Naive thymus-derived CD4-positive, alpha-beta T cell (primary cell): ENCODE measurements around the gene SETX. TPM values are rescaled to one million over a fixed set of nuclear protein-coding genes. Genes with fewer than 3 reads are reported as not detected.

Source experiments
- ATAC-seq: fragments of 150-1000 bp; cut with Tn5 transposase; 2 replicates; pipeline ENCODE4 v1.10.0; 2021; ENCODE audit warnings: mild to moderate bottlenecking, moderate library complexity
- CTCF ChIA-PET: fragments of 350-600 bp; sonication (Branson Sonifier 250); formaldehyde crosslinking; loops from one replicate; lab custom pipeline; 2021; ENCODE audit warnings: antibody characterized with exemption; lab: Charles Lee
- POLR2A ChIA-PET: fragments of 350-600 bp; sonication (Branson Sonifier 250); formaldehyde crosslinking; loops from one replicate; lab custom pipeline; 2021; ENCODE audit warnings: antibody characterized with exemption, inconsistent platforms; lab: Charles Lee
- DNase-seq, 9 donors: peaks; one replicate each; pipeline versions ENCODE4 v3.0.0 to v3.0.0-alpha.2; 2020 to 2022; ENCODE audit warnings: mixed read lengths in 1 of 9
- H3K27ac ChIP-seq: one replicate; pipeline ENCODE4 v1.7.0; 2013; ENCODE audit warnings: mild to moderate bottlenecking, low read depth, low read length, moderate library complexity
- H3K27me3 ChIP-seq, 2 donors: one replicate each; pipeline ENCODE4 v1.7.0; 2013; ENCODE audit warnings: low read length in 2 of 2, mild to moderate bottlenecking in 2 of 2, moderate library complexity in 2 of 2; ENCODE audit not compliant: control insufficient read depth in 2 of 2, insufficient read depth in 2 of 2
- H3K36me3 ChIP-seq, 3 experiments: 1 replicate in 2 of 3; 2 replicates in 1 of 3; pipeline ENCODE4 v1.7.0; 2013; ENCODE audit warnings: low read length in 3 of 3, mild to moderate bottlenecking in 3 of 3, moderate library complexity in 1 of 3; ENCODE audit not compliant: insufficient read depth in 3 of 3, control insufficient read depth in 2 of 3
- H3K4me1 ChIP-seq, 2 donors: one replicate each; pipeline ENCODE4 v1.7.0; 2013; ENCODE audit warnings: low read length in 2 of 2, mild to moderate bottlenecking in 2 of 2, moderate library complexity in 1 of 2; ENCODE audit not compliant: control insufficient read depth in 2 of 2, insufficient read depth in 2 of 2
- H3K4me3 ChIP-seq: 2 replicates; pipeline ENCODE4 v1.7.0; 2013; ENCODE audit warnings: mild to moderate bottlenecking, low read length
- H3K9me3 ChIP-seq, 3 experiments: 1 replicate in 2 of 3; 2 replicates in 1 of 3; pipeline ENCODE4 v1.7.0; 2013; ENCODE audit warnings: low read length in 3 of 3; ENCODE audit not compliant: control insufficient read depth in 2 of 3
- H3K27ac Mint-ChIP-seq, 9 donors: one replicate each; pipeline ENCODE4 v1.8.0; 2020 to 2022; ENCODE audit warnings: mixed read lengths in 9 of 9, mild to moderate bottlenecking in 8 of 9, moderate library complexity in 5 of 9, inconsistent platforms in 2 of 9
- H3K27me3 Mint-ChIP-seq, 5 donors: one replicate each; pipeline ENCODE4 v1.8.0; 2021 to 2022; ENCODE audit warnings: mixed read lengths in 5 of 5, mild to moderate bottlenecking in 1 of 5
- H3K36me3 Mint-ChIP-seq, 5 donors: one replicate each; pipeline ENCODE4 v1.8.0; 2020 to 2022; ENCODE audit warnings: mixed read lengths in 5 of 5, mild to moderate bottlenecking in 3 of 5, inconsistent platforms in 1 of 5
- H3K4me1 Mint-ChIP-seq, 7 donors: one replicate each; pipeline ENCODE4 v1.8.0; 2020 to 2022; ENCODE audit warnings: mixed read lengths in 7 of 7, mild to moderate bottlenecking in 3 of 7, inconsistent platforms in 1 of 7
- H3K4me3 Mint-ChIP-seq, 10 donors: one replicate each; pipeline ENCODE4 v1.8.0; 2020 to 2022; ENCODE audit warnings: mild to moderate bottlenecking in 10 of 10, mixed read lengths in 10 of 10, moderate library complexity in 6 of 10, inconsistent platforms in 2 of 10
- H3K9me3 Mint-ChIP-seq, 11 donors: one replicate each; pipeline ENCODE4 v1.8.0; 2020 to 2022; ENCODE audit warnings: mixed read lengths in 11 of 11, mild to moderate bottlenecking in 4 of 11, inconsistent platforms in 1 of 11, moderate library complexity in 1 of 11
- intact Hi-C, 2 donors: fragments of 100-400 bp; cut with micrococcal nuclease; formaldehyde crosslinking; loops; one replicate each; pipeline ENCODE4 v1.15.1; 2023
- polyA plus RNA-seq, 2 donors: library from polyadenylated mRNA; unstranded; fragments of 300-500 nt; fragmentation: Illumina TruSeq; gene quantifications; one replicate each; pipeline ENCODE4 v1.2.3, GENCODE V29; 2021
- total RNA-seq, 6 experiments: library from RNA in 5 of 6; stranded (reverse) in 5 of 6; gene quantifications; 1 replicate in 5 of 6; 2 replicates in 1 of 6; pipeline ENCODE4 v1.2.3 and lab custom pipeline; 2021 to 2026

Gene SETX
- total and polyA plus RNA-seq, 7 experiments from 2014 or later, result 29.0 to 83.2 (median 66.1) TPM

DNA sequence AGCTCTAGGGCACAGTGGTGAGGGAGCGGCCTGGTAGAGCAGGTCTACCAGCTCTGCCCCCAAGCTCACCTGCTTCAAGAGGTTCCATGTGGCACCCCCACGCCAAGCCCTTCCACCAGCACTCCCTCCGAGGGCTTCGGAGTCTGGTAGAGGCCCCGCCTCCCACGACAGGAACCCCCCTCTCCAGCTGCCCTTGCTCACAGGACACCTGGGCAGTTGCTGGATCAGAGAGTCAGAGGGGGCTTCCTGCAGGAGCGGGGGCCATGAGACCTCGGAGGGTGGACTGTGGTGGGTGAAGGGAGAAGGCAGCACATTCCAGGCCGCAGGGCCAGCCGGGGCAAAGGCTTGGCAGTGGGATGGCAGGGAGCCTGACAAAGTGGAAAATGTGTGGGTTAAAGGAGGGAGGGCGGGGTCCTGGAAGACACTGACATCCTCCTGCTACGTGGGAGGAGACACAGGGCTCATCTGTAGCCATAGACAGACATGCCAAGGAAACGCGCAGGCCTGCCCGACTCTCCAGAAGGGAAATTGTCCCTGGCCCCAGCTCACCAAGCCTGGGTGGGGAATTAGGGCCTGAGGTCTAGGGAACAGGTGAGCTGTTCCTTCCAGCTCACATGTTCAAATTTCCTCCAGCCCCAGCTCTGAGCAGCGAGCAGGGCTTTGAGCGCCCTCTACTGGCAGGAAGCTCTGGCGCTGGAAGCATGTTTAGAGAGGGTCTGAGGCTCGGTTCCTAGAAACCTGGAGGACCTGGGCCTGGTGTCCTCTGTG is 118.7 kb downstream of the SETX start:
- Histone ChIP-seq H3K4me1 (peaks cover 5 to 12% of the 10 kb centered on the region in 2 donors), H3K27ac (no peak overlapping the region), H3K4me3 (no peak overlapping the region), H3K9me3 (no peaks in the 10 kb centered on the region), H3K36me3 (no peaks in the 10 kb centered on the region), H3K27me3 (no peaks in the 10 kb centered on the region)
- ATAC-seq (no peak), DNase-seq (peak; percentile 55 to 82 (median 72))
- ChIA-PET POLR2A (interaction anchor here (1.1 kb wide), 1 partner anchor 23 kb away, joined by 4 read pairs; no protein-coding TSS in a partner anchor), CTCF (interaction anchor here (0.7 to 3.3 kb wide), 15 partner anchors 12 to 648 kb away, joined by 3 to 40 read pairs (median 4); no protein-coding TSS in a partner anchor)
- intact Hi-C loops, result loop anchor here (1.0 to 2.0 kb wide), 4 partner anchors 17 to 481 kb away; no protein-coding TSS in a partner anchor
- no peaks in the 10 kb centered on the region for H3K9me3 Mint-ChIP-seq
- no peak overlapping the region for H3K4me3 Mint-ChIP-seq
- peak overlapping the region in 3 of 9 donors; percentile 38 to 77 (median 59) for H3K27ac Mint-ChIP-seq
- H3K36me3 Mint-ChIP-seq, result no peaks in the 10 kb centered on the region
- H3K4me1 Mint-ChIP-seq, result peaks cover 0 to 16% (median 11%) of the 10 kb centered on the region in 7 donors
- no peaks in the 10 kb centered on the region for H3K27me3 Mint-ChIP-seq

DNA sequence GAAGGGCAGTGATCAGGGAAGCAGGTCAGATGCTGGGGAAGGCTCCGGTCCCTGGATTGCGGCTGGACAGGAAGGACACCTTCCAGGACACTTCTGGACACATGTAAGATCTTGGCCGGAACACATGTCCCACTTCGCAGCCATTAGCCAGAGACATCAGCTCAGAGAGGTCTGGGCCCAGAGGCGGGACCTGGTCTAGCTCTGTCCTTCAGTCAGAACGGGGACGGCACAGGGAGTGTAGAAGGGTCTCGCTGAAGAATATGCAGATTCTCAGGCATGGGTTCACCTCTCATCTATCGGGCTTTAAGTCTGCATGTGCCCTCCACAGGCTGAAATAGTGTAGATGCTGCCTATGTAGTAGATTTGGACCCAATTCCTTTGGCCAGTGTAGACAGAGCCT is 119.7 kb downstream of the SETX start:
- no peak overlapping the region for H3K4me3 ChIP-seq
- no peak overlapping the region for H3K27ac Mint-ChIP-seq

DNA sequence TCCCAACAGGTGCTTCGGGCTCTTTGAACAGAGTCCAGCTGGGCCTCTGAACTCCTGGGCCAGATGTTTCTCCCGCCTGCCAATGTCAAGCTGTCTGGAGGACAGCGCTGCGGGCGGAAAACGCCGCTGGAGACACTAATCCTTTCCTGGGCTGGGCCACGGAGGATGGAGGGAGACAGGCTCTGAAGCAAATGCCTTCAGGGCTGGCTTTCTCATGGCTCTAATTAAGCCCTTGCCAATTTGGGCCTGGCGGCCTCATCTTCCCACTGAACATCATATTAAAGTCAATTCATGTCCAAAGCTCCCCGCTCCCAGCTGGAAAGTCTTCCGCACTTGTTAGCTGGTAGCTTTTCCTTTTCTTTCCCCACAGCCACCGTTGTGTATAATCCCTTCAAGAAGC is 120.3 kb downstream of the SETX start:
- DNase-seq (no peak), ATAC-seq (no peak)
- no peaks in the 10 kb centered on the region for H3K36me3 ChIP-seq
- Mint-ChIP-seq H3K4me3 (no peak overlapping the region), H3K4me1 (peaks cover 0 to 11% (median 7%) of the 10 kb centered on the region in 7 donors), H3K36me3 (no peaks in the 10 kb centered on the region), H3K27ac (peak overlapping the region in 1 of 9 donors; percentile 55), H3K9me3 (no peaks in the 10 kb centered on the region), H3K27me3 (no peaks in the 10 kb centered on the region)
- no peaks in the 10 kb centered on the region for H3K9me3 ChIP-seq
- ChIA-PET POLR2A (no interaction called here), CTCF (interaction anchor here (0.8 to 3.3 kb wide), 2 partner anchors 65 to 1223 kb away, joined by 3 to 40 read pairs; no protein-coding TSS in a partner anchor)
- intact Hi-C loops, result no loop called here
- H3K4me1 ChIP-seq, result peaks cover 0 to 5% of the 10 kb centered on the region in 2 donors
- H3K27me3 ChIP-seq, result no peaks in the 10 kb centered on the region
- H3K4me3 ChIP-seq, result no peak overlapping the region
- H3K27ac ChIP-seq, result no peak overlapping the region

More for the DNA sequence above, 119.7 kb downstream of the SETX start:
- DNase-seq, result no peak
- Mint-ChIP-seq H3K4me1 (peaks cover 0 to 13% (median 11%) of the 10 kb centered on the region in 7 donors), H3K36me3 (no peaks in the 10 kb centered on the region), H3K9me3 (no peaks in the 10 kb centered on the region), H3K4me3 (no peak overlapping the region), H3K27me3 (no peaks in the 10 kb centered on the region)
- Histone ChIP-seq H3K27me3 (no peaks in the 10 kb centered on the region), H3K4me1 (peaks cover 0 to 7% of the 10 kb centered on the region in 2 donors), H3K27ac (no peak overlapping the region), H3K36me3 (no peaks in the 10 kb centered on the region), H3K9me3 (no peaks in the 10 kb centered on the region)
- no peak for ATAC-seq
- POLR2A ChIA-PET, result interaction anchor here (0.6 kb wide), 1 partner anchor 326 kb away, joined by 4 read pairs; no protein-coding TSS in a partner anchor
- CTCF ChIA-PET, result interaction anchor here (3.3 kb wide), 1 partner anchor 65 kb away, joined by 40 read pairs; no protein-coding TSS in a partner anchor
- intact Hi-C loops, result no loop called here

DNA sequence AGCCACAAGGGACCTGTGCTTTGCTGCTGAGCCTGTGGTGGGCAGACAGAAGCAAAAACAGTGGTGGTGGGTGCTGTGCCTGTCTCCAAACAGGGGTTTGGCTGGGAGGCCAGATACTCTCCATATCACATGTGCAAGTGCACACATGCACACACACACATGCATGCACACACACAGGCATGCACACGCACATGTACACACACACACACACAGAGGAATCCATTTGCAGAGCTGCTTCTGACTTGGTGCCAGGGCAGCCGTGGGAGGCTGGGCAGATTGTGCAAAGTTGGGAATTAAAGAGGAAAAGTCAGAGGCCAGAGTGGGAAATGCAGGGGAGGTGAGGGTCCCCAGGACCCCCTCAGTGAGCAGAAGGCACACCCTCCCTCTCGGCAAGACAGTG is 121.6 kb downstream of the SETX start:
- no peak for ATAC-seq
- no peaks in the 10 kb centered on the region for H3K36me3 Mint-ChIP-seq
- no peak overlapping the region for H3K4me3 Mint-ChIP-seq
- H3K27ac ChIP-seq, result no peak overlapping the region
- no peaks in the 10 kb centered on the region for H3K9me3 ChIP-seq
- no peaks in the 10 kb centered on the region for H3K36me3 ChIP-seq
- no peak for DNase-seq
- H3K4me3 ChIP-seq, result no peak overlapping the region
- POLR2A ChIA-PET, result no interaction called here
- intact Hi-C loops, result no loop called here
- no peak overlapping the region for H3K27ac Mint-ChIP-seq
- H3K27me3 Mint-ChIP-seq, result no peaks in the 10 kb centered on the region
- CTCF ChIA-PET, result interaction anchor here (0.9 kb wide), 1 partner anchor 63 kb away, joined by 3 read pairs; no protein-coding TSS in a partner anchor
- H3K4me1 ChIP-seq, result peaks cover 0 to 5% of the 10 kb centered on the region in 2 donors
- peaks cover 0 to 11% (median 7%) of the 10 kb centered on the region in 7 donors for H3K4me1 Mint-ChIP-seq
- H3K9me3 Mint-ChIP-seq, result no peaks in the 10 kb centered on the region
- no peaks in the 10 kb centered on the region for H3K27me3 ChIP-seq

DNA sequence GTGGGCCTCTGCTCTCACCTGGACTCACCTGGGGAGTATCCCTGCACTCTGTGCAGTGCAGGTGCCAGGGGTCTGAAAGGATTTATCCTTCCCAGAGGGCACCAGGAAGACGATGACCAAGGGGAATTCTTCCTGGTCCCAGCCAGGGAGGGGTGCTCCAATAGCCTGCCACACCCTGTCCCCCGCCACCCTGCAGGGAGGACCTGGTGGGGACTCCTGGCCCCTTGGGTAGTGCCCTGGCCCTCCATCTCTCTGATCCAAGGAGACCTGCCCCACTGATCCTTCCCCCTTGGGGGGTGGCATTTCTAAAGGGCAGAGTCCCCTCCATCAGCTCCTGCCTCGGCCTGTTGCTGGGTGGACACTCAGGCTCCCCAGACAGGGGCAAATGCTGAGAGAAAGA is 122.3 kb downstream of the SETX start:
- intact Hi-C loops, result no loop called here
- Mint-ChIP-seq H3K4me3 (no peak overlapping the region), H3K27me3 (no peaks in the 10 kb centered on the region), H3K27ac (no peak overlapping the region), H3K36me3 (no peaks in the 10 kb centered on the region), H3K4me1 (peaks cover 0 to 11% (median 7%) of the 10 kb centered on the region in 7 donors), H3K9me3 (no peaks in the 10 kb centered on the region)
- no peak overlapping the region for H3K27ac ChIP-seq
- no peak overlapping the region for H3K4me3 ChIP-seq
- DNase-seq, result no peak
- H3K27me3 ChIP-seq, result no peaks in the 10 kb centered on the region
- ATAC-seq, result no peak
- ChIA-PET CTCF (no interaction called here), POLR2A (no interaction called here)
- no peaks in the 10 kb centered on the region for H3K9me3 ChIP-seq
- H3K4me1 ChIP-seq, result peaks cover 0 to 5% of the 10 kb centered on the region in 2 donors
- no peaks in the 10 kb centered on the region for H3K36me3 ChIP-seq

DNA sequence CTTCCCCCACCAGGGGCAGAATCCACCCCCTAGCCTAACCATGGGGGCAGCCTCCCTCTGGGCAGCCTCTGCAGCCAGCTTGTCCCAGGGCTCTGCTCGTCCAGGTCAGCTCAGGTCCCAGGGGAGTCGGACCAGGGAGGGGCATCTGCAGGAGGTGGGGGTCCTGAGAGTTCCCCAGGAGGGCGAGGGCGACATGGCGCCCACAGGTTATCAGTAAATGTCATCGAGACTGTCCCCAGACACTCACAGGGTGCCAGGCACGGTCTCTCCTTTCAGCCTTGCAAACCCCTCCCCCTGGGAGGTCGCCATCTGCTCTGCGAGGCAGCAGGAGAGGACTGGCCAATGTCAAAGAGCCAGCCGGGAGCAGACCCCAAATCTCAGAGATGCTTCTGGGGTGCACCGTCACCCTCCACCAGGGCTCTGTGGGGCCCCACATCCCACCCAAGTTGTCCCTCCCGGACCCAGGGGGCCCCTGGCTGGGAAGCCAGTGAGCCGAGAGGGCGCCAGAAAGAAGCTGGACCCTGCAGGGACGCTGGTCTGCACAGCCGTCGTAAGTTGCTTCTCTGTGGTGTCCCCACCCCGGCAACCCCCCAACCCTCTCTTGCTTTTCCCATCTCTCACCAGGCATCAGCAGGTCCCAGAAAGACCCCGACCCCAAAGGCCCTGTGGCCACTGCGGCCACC is 123.6 kb downstream of the SETX start:
- no peaks in the 10 kb centered on the region for H3K27me3 ChIP-seq
- H3K9me3 Mint-ChIP-seq, result no peaks in the 10 kb centered on the region
- H3K36me3 Mint-ChIP-seq, result no peaks in the 10 kb centered on the region
- CTCF ChIA-PET, result no interaction called here
- H3K36me3 ChIP-seq, result no peaks in the 10 kb centered on the region
- POLR2A ChIA-PET, result no interaction called here
- no peak for DNase-seq
- H3K4me1 Mint-ChIP-seq, result peaks cover 0 to 5% (median 0%) of the 10 kb centered on the region in 7 donors
- H3K4me1 ChIP-seq, result peaks cover 0 to under 1% of the 10 kb centered on the region in 2 donors
- H3K27ac Mint-ChIP-seq, result no peak overlapping the region
- no peak for ATAC-seq
- intact Hi-C loops, result no loop called here
- no peak overlapping the region for H3K27ac ChIP-seq
- H3K4me3 ChIP-seq, result no peak overlapping the region
- H3K27me3 Mint-ChIP-seq, result no peaks in the 10 kb centered on the region
- H3K4me3 Mint-ChIP-seq, result no peak overlapping the region
- H3K9me3 ChIP-seq, result no peaks in the 10 kb centered on the region
